Colonic mucosa (tissue), 4 donors: Measurements from ENCODE around the gene LINS1. TPM values are rescaled to one million over a fixed set of nuclear protein-coding genes. Genes with fewer than 3 reads are reported as not detected.

Source experiments
- DNase-seq: peaks from one replicate; pipeline ENCODE4 v3.0.0-alpha.2; 2020
- H3K27ac ChIP-seq: fragments of 200-600 bp; one replicate; pipeline ENCODE4 v1.8.0; 2021
- H3K27me3 ChIP-seq: fragments of 200-600 bp; one replicate; pipeline ENCODE4 v1.8.0; 2021
- H3K36me3 ChIP-seq: fragments of 200-600 bp; one replicate; pipeline ENCODE4 v1.8.0; 2021
- H3K4me1 ChIP-seq: fragments of 200-600 bp; one replicate; pipeline ENCODE4 v1.8.0; 2021; ENCODE audit warnings: mild to moderate bottlenecking
- H3K4me3 ChIP-seq: fragments of 200-600 bp; one replicate; pipeline ENCODE4 v1.8.0; 2021
- H3K9ac ChIP-seq, 2 donors: one replicate each; pipeline ENCODE4 v1.7.0; 2013; ENCODE audit warnings: control low read depth in 2 of 2, low read depth in 2 of 2, low read length in 2 of 2
- H3K9me3 ChIP-seq: fragments of 200-600 bp; one replicate; pipeline ENCODE4 v1.8.0; 2021
- intact Hi-C: fragments of 100-400 bp; cut with DNase I; formaldehyde crosslinking; loops from one replicate; pipeline ENCODE4 v1.14.1; 2022
- total RNA-seq, 2 donors: library from RNA; stranded (reverse); fragmentation: NEBNext Ultra II Directional in 1 of 2; extraction: Animal tissue kit (Norgen Biotek cat#: 25700) in 1 of 2; gene quantifications; one replicate each; pipeline ENCODE4 v1.2.1, GENCODE V29; 2021
- TF ChIP-seq, protein P1 (sequence below): fragments of 200-600 bp; IDR thresholded peaks from one replicate; pipeline ENCODE4 v1.8.0; 2022; ENCODE audit warnings: antibody characterized with exemption, mild to moderate bottlenecking
- donor health status: healthy.
- donor health status: DM: no; HTN: no; CAD: no.
- donor health status: DM: no; HTN: no; CAD: no.

The LINS1 gene
- total RNA-seq, 2 donors from 2014 or later, result 12.6 to 14.4 TPM

DNA sequence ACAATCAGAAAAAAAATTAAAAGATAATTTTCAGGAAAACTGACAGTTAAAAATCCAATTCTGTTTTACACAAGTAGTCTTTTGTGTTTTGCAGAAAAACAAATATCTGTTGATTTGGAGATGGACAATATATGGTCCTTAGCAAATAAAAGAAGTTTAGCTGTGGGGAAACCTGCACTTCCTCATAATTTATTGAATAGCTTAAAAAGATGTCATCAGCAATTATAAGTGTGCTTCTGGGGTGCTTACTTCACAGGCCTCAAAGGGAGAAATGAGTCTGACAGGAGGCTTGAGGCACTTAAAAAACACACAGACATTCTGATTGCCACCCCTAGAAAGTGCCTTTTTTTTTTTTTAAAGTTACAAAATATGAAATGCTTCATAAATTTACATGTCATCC is 41.7 kb downstream of the LINS1 start:
- DNase-seq, result no peak
- Histone ChIP-seq H3K27ac (no peak overlapping the region), H3K4me3 (no peak overlapping the region), H3K9me3 (no peaks in the 10 kb centered on the region), H3K27me3 (no peaks in the 10 kb centered on the region), H3K9ac (no peak overlapping the region), H3K4me1 (no peaks in the 10 kb centered on the region), H3K36me3 (no peaks in the 10 kb centered on the region)
- intact Hi-C loops, result no loop called here
- TF ChIP-seq, protein P1, sequence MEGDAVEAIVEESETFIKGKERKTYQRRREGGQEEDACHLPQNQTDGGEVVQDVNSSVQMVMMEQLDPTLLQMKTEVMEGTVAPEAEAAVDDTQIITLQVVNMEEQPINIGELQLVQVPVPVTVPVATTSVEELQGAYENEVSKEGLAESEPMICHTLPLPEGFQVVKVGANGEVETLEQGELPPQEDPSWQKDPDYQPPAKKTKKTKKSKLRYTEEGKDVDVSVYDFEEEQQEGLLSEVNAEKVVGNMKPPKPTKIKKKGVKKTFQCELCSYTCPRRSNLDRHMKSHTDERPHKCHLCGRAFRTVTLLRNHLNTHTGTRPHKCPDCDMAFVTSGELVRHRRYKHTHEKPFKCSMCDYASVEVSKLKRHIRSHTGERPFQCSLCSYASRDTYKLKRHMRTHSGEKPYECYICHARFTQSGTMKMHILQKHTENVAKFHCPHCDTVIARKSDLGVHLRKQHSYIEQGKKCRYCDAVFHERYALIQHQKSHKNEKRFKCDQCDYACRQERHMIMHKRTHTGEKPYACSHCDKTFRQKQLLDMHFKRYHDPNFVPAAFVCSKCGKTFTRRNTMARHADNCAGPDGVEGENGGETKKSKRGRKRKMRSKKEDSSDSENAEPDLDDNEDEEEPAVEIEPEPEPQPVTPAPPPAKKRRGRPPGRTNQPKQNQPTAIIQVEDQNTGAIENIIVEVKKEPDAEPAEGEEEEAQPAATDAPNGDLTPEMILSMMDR, result no peak

DNA sequence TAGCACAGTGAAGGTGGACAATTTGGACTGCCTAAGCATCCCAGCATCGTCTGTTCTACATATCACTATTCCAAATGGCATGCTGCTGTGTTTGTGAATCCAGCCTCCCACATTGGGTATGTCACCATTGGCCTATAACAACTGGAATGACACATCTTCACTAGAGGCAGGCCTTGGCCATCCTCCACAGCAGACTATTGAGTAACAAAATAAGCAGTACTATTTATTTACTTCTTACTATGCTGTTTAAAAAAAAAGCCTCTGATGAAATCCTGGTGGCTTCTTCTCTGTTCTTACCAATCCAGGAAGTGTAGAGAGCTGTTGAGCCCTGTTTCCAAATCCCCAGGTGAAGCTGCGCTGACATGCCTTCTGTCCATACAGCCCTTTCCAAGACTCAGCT is 42.7 kb downstream of the LINS1 start:
- H3K9me3 ChIP-seq, result no peaks in the 10 kb centered on the region
- H3K27ac ChIP-seq, result no peak overlapping the region
- H3K36me3 ChIP-seq, result no peaks in the 10 kb centered on the region
- TF ChIP-seq, protein P1, result no peak
- H3K27me3 ChIP-seq, result no peaks in the 10 kb centered on the region
- peak; percentile 32 for DNase-seq
- H3K4me3 ChIP-seq, result no peak overlapping the region
- intact Hi-C loops, result no loop called here
- no peak overlapping the region for H3K9ac ChIP-seq
- no peaks in the 10 kb centered on the region for H3K4me1 ChIP-seq

DNA sequence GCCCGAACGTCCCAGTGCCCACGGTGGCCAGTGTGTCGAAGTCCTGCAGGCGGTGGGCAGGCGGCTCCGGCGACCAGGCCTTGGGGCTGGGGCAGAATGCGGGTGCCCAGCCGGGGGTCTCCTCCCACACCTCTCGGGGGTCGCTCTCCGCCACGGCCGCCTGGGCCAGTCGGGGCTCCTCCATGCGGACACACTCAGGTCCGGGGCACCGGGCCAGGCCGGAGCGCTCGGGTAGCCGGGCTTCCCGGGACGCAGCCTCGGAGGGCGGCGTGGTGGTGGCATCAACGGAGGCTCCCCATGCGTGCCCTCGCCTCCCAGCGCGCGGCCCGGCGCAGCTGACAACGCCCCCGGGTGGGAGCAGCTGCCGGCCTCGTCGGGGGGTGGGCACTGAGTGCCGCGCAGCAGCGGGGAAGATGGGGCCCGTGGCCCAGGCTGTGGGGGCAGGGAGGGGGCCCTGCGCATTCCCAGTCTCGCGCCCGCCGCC is 43.2 kb downstream of the LINS1 start:
- TF ChIP-seq, protein P1, result no peak
- no peak overlapping the region for H3K27ac ChIP-seq
- no peak for DNase-seq

DNA sequence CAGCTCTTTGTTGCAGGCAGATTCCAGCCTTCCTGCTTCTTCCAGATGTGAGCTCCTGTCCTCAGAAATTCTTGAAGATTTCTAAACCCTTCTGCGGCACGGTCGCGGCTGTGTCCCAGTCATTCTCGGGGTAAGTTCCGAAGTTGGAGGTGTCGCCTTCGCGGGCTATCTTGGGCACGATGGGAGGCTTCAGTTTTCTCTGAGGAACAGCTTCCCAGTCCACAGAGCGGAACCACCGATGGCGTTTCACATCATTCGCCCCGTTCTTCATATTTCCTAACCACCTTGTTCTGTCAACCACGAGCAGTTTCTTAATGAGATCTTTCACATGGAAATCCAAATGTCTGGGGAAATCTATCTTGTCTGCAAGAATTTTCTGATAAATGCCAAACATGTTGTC is 48.5 kb downstream of the LINS1 start:
- TF ChIP-seq, protein P1, result no peak
- no peak for DNase-seq
- H3K4me3 ChIP-seq, result no peak overlapping the region

More for the DNA sequence above, 43.2 kb downstream of the LINS1 start:
- Histone ChIP-seq H3K9me3 (no peaks in the 10 kb centered on the region), H3K4me3 (no peak overlapping the region), H3K9ac (no peak overlapping the region), H3K27me3 (no peaks in the 10 kb centered on the region), H3K4me1 (no peaks in the 10 kb centered on the region), H3K36me3 (no peaks in the 10 kb centered on the region)
- intact Hi-C loops, result no loop called here

GRCh38 chr15:100547961-100548360 is 54.0 kb downstream of the LINS1 start:
- TF ChIP-seq, protein P1, result no peak
- DNase-seq, result no peak
- intact Hi-C loops, result no loop called here
- H3K4me1 ChIP-seq, result no peaks in the 10 kb centered on the region
- no peak overlapping the region for H3K4me3 ChIP-seq
- no peaks in the 10 kb centered on the region for H3K9me3 ChIP-seq
- no peak overlapping the region for H3K27ac ChIP-seq
- no peaks in the 10 kb centered on the region for H3K27me3 ChIP-seq
- H3K36me3 ChIP-seq, result no peaks in the 10 kb centered on the region
- no peak overlapping the region for H3K9ac ChIP-seq

More for the DNA sequence above, 48.5 kb downstream of the LINS1 start:
- intact Hi-C loops, result no loop called here
- H3K9me3 ChIP-seq, result no peaks in the 10 kb centered on the region
- no peak overlapping the region for H3K9ac ChIP-seq
- no peaks in the 10 kb centered on the region for H3K36me3 ChIP-seq
- no peak overlapping the region for H3K27ac ChIP-seq
- no peaks in the 10 kb centered on the region for H3K27me3 ChIP-seq
- H3K4me1 ChIP-seq, result no peaks in the 10 kb centered on the region
